B cell (primary cell): Measurements from ENCODE around the gene RFPL4AL1.

Experiments
- EZH2 ChIP-seq: IDR thresholded peaks from 2 replicates; pipeline ENCODE4 v1.6.1; 2012; ENCODE audit warnings: borderline replicate concordance, low read depth, mild to moderate bottlenecking, moderate library complexity, low read length; ENCODE audit not compliant: insufficient read depth, poor library complexity, severe bottlenecking
- TF ChIP-seq, protein P1 (sequence below): fragments of 200-600 bp; IDR thresholded peaks from one replicate; pipeline ENCODE4 v1.8.0; 2022; ENCODE audit warnings: antibody characterized with exemption, mild to moderate bottlenecking

DNA sequence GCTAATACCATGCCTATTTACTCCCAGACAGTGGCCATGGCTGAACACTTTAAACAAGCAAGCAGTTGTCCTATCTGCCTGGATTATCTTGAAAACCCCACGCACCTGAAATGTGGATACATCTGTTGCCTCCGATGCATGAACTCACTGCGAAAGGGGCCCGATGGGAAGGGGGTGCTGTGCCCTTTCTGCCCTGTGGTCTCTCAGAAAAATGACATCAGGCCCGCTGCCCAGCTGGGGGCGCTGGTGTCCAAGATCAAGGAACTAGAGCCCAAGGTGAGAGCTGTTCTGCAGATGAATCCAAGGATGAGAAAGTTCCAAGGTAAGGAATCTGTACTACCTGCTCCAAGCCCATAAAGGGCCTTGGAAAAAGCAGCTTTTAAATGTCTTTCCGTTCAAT, 8.6 kb downstream of the RFPL4AL1 start:
- TF ChIP-seq, protein P1, sequence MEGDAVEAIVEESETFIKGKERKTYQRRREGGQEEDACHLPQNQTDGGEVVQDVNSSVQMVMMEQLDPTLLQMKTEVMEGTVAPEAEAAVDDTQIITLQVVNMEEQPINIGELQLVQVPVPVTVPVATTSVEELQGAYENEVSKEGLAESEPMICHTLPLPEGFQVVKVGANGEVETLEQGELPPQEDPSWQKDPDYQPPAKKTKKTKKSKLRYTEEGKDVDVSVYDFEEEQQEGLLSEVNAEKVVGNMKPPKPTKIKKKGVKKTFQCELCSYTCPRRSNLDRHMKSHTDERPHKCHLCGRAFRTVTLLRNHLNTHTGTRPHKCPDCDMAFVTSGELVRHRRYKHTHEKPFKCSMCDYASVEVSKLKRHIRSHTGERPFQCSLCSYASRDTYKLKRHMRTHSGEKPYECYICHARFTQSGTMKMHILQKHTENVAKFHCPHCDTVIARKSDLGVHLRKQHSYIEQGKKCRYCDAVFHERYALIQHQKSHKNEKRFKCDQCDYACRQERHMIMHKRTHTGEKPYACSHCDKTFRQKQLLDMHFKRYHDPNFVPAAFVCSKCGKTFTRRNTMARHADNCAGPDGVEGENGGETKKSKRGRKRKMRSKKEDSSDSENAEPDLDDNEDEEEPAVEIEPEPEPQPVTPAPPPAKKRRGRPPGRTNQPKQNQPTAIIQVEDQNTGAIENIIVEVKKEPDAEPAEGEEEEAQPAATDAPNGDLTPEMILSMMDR: no peak
- no peak for TF ChIP-seq EZH2
